Measurements from ENCODE around the gene CACFD1.
A peak's percentile ranks its signal among the peaks of the same experiment; 100 is the strongest.

CACFD1 gene

GRCh38 chr9:133464638-133465037 is 4.9 kb downstream of the CACFD1 start:
- DNase-seq (ENCODE audit: low read depth in 2 of 2): no peak

GRCh38 chr9:133465984-133466383 is 6.2 kb downstream of the CACFD1 start:
- no peak for DNase-seq (ENCODE audit: low read depth in 2 of 2)

- DNase-seq (ENCODE audit: low read depth in 2 of 2): no peak
These were observed 7.3 kb downstream of the CACFD1 start for GRCh38 chr9:133467101-133467500.

- no peak for DNase-seq (ENCODE audit: low read depth in 2 of 2)
These were observed 8.6 kb downstream of the CACFD1 start for GRCh38 chr9:133468374-133468773.

- DNase-seq (ENCODE audit: low read depth in 2 of 2): no peak
These were observed 9.1 kb downstream of the CACFD1 start for GRCh38 chr9:133468777-133469421.

GRCh38 chr9:133470427-133470924 is 10.7 kb downstream of the CACFD1 start:
- DNase-seq (ENCODE audit: low read depth in 2 of 2): no peak

GRCh38 chr9:133470988-133471387 is 11.2 kb downstream of the CACFD1 start:
- no peak for DNase-seq (ENCODE audit: low read depth in 2 of 2)

GRCh38 chr9:133471551-133472276 is 11.9 kb downstream of the CACFD1 start:
- no peak for DNase-seq (ENCODE audit: low read depth in 2 of 2)

GRCh38 chr9:133472277-133472645 is 12.5 kb downstream of the CACFD1 start:
- no peak for DNase-seq (ENCODE audit: low read depth in 2 of 2)

GRCh38 chr9:133472753-133473378 is 13.1 kb downstream of the CACFD1 start:
- no peak for DNase-seq (ENCODE audit: low read depth in 2 of 2)

- no peak for DNase-seq (ENCODE audit: low read depth in 2 of 2)
These were observed 14.0 kb downstream of the CACFD1 start for GRCh38 chr9:133473743-133474142.

- DNase-seq (ENCODE audit: low read depth in 2 of 2): no peak
These were observed 14.4 kb downstream of the CACFD1 start for GRCh38 chr9:133474215-133474614.

- DNase-seq (ENCODE audit: low read depth in 2 of 2): no peak
These were observed 15.1 kb downstream of the CACFD1 start for GRCh38 chr9:133474853-133475252.

GRCh38 chr9:133475292-133476012 is 15.7 kb downstream of the CACFD1 start:
- DNase-seq (ENCODE audit: low read depth in 2 of 2): no peak

- no peak for DNase-seq (ENCODE audit: low read depth in 2 of 2)
These were observed 16.5 kb downstream of the CACFD1 start for GRCh38 chr9:133476036-133476931.

- no peak for DNase-seq (ENCODE audit: low read depth in 2 of 2)
These were observed 17.2 kb downstream of the CACFD1 start for GRCh38 chr9:133476941-133477340.

GRCh38 chr9:133477461-133477860 is 17.7 kb downstream of the CACFD1 start:
- no peak for DNase-seq (ENCODE audit: low read depth in 2 of 2)

- DNase-seq (ENCODE audit: low read depth in 2 of 2): no peak
These were observed 18.4 kb downstream of the CACFD1 start for GRCh38 chr9:133477992-133478850.

- DNase-seq (ENCODE audit: low read depth in 2 of 2): peak; percentile 31 to 37
These were observed 19.3 kb downstream of the CACFD1 start, which contains the start of gene SLC2A6 for GRCh38 chr9:133478851-133479711. Gene SLC2A6, minus strand, starts transcription at chr9:133479099. Its CDS starts 40 bp downstream, at chr9:133479059.

All from fibroblast of skin of left quadriceps (primary cell).